ENCODE results near the gene KLRC3.
"Not testable (repeated sequence)": the region's sequence is repeated elsewhere in the genome, so short reads cannot be mapped to it uniquely, and the experiment has no call there.

Gene KLRC3

DNA sequence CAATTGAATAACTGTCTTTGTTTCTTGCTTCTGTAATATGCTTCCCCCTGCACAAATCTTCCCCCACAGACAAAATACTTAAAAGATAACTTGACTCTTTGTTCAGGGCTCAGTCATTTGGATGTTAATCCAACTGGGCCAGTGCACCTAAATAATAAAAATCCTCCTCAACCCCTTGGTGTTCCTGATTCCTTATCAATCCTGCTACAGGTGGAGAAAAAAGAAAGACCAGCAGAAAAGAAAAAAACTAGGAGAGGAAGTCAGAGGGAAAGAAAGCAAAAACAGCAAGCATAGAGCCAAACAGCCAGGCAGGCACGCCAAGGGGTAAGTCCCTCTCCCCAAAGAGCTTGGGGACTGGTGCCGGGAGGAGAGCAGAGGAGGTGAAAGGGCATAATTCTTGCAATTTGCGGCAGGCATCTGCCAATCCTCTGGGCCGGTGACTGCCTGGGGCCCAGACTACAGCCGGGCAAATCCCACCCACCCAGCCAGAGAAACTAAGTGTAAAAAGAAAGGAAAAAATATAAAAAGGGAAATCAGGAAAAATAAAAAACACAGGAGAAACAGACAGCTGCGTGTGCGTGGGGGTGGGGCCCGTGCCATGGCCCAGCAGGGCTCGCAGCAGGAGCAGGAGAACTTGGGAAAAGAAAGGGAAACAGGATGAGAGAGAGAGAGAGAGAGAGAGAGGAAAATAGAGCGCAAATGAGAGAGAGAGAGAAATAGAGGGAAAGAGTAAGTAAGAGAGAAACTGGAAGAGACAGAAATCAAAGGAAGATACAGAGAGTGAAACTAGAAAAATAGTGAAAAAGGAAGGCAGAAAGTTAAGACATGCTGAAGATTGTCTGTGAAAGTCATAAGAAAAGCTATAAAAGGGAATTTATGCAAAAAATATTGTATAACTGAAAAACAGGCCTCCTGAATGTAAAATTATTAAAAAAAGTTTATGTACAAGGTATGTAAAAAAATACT, 51.9 kb downstream of the KLRC3 start:
- no peak for DNase-seq

DNA sequence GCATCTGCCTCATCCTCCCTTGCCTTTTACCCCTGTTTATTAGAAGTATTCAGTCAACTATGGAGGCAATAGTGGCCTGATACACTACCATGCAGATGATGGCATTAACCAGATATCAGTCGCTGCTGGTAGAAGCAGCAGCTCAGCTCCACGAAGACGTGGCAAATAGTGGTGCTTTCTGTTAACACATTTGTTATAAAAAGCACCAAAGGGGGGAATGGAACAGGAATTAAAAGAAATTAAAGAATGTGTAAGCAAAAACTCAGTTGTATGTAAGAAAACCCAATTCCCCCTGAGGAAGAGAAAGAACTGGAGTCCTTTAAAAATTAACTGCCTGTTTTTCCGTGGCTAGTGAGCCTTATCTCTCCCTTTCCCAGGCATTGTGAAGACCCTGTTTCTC, 52.7 kb downstream of the KLRC3 start:
- DNase-seq: not testable (repeated sequence)

DNA sequence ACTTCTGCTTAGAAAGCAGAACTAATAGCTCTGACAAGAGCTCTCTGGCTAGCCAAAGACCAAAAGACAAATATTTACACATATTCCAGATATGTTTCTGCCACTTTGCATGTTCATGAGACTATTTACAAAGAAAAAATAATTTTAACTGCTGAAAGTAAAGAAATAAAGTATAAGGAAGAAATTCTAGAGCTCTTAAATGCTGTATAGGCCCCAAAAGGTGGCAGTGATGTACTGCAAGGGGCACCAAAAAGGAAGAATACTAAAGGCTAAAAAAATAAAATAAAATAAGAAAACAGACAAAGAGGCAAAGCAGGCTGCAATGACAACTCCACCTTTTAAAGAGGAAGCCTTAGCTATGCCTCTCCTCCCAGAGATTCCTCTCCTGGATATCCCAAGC, 53.5 kb downstream of the KLRC3 start:
- DNase-seq: peak in 1 of 2 donors; percentile 31

DNA sequence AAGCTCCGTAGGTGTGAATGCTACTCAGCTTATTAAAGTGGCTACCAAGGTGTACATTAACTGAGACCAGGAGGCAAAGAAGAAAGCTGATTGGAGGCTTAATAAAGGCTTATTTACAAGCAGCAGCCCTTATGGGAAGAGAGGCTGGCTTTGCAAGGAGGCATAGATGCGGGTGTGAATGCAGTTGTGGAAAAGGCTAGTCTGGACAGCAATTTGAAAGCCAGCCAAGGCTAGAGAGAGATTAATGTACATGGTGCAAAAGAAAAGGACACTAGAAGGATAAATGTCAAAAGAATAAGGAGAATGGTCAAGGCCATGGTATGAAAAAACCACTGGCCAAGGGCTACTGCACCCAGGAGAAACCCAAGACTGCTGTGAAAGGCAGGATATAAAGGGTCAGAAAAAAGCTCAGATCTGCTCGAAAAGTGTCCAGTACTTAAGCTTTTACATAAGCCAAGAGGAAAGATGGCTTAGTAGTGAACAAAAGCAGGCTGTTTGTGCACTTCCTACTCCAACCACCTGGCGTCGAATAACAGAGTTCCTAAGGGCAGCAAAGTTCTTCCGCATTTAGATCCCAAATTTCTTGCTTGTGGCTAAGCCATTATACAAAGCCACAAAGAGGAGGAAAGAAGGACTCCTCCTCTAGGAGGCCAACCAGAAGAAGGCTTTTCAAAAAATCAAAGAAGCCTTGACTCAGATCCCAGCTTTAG, 54.5 kb downstream of the KLRC3 start:
- peak in 1 of 2 donors; percentile 51 for DNase-seq

DNA sequence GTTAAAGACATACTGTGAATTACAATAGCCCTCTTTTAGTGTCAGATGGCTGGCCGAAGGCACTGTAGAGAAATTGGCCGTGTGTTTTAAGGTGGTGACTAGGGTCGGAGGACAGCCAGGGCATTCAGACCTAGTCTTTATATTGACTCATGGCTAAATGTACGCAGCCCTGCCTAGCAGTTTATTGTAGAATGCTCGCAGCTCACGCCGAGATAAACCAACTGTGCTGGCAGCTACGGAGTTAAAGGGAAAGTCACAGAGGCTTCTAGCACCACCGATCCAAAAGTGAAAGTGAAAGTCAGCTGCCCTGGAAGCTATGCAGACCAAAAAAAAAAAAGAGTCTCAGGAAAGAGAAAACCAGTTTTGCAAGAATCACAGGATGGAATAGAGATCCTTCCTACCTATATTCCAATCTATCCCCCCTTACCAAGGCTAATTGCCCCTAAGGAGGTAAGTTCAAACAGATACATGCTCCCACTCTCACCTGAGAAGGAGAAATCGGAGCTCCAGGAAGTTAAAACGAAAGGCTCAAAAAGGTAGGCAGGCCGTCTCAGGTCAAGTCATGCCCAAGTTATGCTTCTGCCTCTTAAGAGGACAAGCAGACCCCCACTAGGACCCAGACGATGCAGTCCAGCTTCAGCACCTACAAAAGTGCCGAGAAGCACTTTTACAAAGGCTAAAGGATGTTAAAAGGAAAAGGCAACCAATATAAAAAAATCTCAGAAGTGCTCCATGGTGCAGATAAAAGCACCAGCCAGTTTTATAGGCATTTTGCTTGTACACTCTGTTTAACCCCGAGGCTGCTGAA, 55.4 kb downstream of the KLRC3 start:
- peak; percentile 58 to 63 for DNase-seq

DNA sequence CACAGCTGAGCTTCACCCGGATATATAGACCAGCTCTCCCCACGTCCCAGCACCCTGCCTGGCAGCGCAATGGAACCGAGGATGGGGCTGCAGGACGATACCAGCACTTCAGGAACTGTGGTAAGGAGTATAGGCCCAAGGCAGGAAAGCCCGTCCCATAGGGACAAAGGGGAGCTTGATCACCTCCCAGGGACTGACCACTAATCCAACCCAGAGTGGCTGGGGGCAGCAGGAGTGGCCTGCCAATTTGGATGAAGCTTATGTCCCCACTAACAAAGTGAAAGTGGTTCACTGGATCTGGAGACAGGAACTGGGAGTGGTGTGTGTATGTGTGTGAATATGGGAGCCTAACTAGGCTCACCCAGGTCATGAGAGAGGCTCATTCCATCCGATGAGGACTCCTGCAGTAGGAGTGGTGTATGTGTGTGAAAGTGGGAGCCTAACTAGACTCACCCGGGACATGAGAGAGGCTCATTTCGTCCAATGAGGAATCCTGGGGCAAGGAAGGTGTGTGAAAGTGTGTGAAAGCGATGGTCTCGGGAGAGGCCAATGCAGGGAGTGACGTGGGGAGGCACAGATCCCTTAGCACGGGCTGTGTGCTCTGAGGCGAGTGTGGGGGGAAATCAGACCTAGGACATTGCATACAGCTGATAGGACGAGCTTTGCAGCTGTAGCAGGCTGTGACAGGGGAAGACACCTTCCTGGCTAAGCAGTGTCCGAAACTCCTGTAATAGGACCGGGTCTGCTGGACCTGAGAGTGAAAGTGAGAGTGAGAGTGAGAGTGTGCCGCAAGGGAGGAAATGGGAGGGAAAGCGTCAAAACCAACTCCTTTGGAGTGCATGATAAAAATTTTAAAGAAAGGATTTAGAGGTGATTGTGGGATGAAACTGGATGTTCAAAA, 56.2 kb downstream of the KLRC3 start:
- DNase-seq: peak; percentile 18 to 34

DNA sequence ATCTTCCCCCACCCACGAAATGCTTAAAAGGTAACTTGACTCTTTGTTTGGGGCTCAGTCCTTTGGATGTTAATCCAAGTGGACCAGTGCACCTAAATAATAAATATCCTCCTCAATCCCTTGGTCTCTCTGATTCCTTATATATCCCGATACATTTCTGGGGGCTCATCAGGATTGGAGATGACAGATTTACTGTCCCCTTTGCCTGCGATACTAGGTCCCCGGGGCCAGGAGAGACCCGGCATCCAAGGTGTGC, 56.8 kb downstream of the KLRC3 start:
- no peak for DNase-seq

DNA sequence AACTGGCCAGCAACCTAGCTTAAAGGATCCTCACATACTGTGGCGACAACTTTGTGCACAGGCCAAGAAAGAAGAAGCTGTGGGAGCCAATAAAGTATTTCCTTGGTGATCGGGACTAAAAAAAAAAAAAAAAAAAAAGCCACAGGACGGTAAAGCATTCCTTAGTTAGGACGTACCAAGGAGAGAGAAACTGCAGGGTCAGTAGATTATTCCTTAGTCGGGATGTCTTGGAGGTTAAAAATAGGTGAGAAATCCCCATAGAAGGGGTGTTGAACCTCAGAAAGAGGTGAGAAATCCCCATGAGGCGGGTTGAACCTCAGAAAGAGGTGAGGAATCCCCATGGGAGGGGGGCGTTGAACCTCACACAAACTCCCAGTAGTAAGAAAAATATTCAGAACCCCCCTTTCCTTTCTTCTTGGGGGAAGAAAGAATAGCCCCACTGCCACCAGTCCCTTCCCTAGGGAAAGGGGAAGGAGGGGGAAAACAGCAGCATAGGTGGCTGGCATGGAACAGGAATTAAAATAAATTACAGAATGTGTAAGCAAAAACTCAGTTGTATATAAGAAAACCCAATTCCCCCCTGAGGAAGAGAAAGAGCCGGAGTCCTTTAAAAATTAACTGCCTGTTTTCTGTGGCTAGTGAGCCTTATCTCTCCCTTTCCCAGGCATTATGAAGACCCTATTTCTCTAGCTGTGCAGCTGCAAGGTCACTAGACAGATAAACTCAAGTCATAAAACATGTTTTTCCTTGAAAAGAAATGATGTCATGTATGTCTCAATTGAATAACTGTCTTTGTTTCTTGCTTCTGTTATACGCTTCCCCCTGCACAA, 57.4 kb downstream of the KLRC3 start:
- DNase-seq: no peak

DNA sequence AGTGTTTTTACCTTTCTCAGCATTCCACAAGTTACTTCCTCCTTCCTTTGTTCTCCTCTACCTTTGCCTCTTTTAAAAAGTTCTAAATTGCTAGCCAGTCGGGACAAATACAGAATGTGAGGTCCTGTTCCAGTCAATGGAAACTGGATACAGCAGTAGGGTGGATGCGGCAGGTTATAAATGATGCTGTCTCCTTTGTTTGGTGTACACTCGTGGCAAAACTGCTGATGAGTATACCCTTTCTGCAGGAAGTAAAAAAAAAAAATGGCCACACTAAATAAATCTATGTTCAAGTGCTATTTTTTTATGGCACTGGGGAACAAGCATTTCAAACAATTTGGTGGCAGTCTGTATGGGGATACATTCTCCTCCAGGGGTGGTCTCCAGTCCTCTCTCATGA, 58.1 kb downstream of the KLRC3 start:
- DNase-seq: no peak
